K562 (cell line): ENCODE measurements around the gene CEL. TPM values are rescaled to one million over a fixed set of nuclear protein-coding genes. Genes with fewer than 3 reads are reported as not detected.

Experiments
- ATAC-seq: fragments of 200-7000 bp; cut with Tn5 transposase; 3 replicates; pipeline ENCODE4 v1.9.1; 2020; ENCODE audit warnings: moderate library complexity
- BruUV-seq: library from RNA; stranded (reverse); fragments of 400-500 nt; replicated peaks from 2 replicates; lab custom pipeline; 2021; lab: Mats Ljungman, UMichigan
- CTCF ChIA-PET: fragments of 300-600 bp; formaldehyde crosslinking; extraction: SDS; loops from one replicate; lab custom pipeline; 2021; ENCODE audit warnings: low intra/inter-chr PET ratio; lab: Yijun Ruan, JAX
- POLR2A ChIA-PET: fragments of 300-600, 350-650 bp; sonication (Branson Sonifier 250); formaldehyde crosslinking; extraction: SDS; loops from one replicate; lab custom pipeline; 2021; ENCODE audit warnings: antibody characterized with exemption, inconsistent platforms; lab: Yijun Ruan, JAX
- DNase-seq, 4 experiments: peaks; one replicate each; pipeline versions ENCODE4 v3.0.0 to v3.0.0-alpha.2; 2011 to 2018; ENCODE audit warnings: low spot score in 3 of 4, mixed read lengths in 3 of 4; ENCODE audit errors: extremely low read depth in 1 of 4
- FAIRE-seq: peaks from 2 replicates; lab custom pipeline; 2011; peaks lifted over from hg19 to GRCh38; lab: Jason Lieb, UNC
- H2AFZ ChIP-seq: 2 replicates; pipeline ENCODE4 v1.6.0; 2011; ENCODE audit warnings: low read depth, low read length, control low read depth, inconsistent platforms
- H3K27ac ChIP-seq: fragments of 200-600 bp; 3 replicates; pipeline ENCODE4 v1.8.0; 2011; ENCODE audit warnings: low read depth, mild to moderate bottlenecking, control low read depth, inconsistent platforms, low read length, moderate library complexity, mixed read lengths; ENCODE audit errors: extremely low read depth
- H3K27me3 ChIP-seq, 2 experiments: fragments of 300-600 bp in 1 of 2; 2 replicates in 1 of 2; 3 replicates in 1 of 2; pipeline versions ENCODE4 v1.6.0 to v1.8.0; 2011; ENCODE audit warnings: inconsistent platforms in 2 of 2, low read length in 2 of 2, mild to moderate bottlenecking in 1 of 2, mixed read lengths in 1 of 2, moderate library complexity in 1 of 2; ENCODE audit not compliant: control insufficient read depth in 2 of 2, insufficient read depth in 2 of 2
- H3K36me3 ChIP-seq: fragments of 300-600 bp; 3 replicates; pipeline ENCODE4 v1.8.0; 2011; ENCODE audit warnings: mild to moderate bottlenecking, low read length, inconsistent platforms; ENCODE audit not compliant: control insufficient read depth, insufficient read depth
- H3K4me1 ChIP-seq, 2 experiments: fragments of 200-600 bp in 1 of 2; replicated peaks in 1 of 2; 2 replicates in 1 of 2; 3 replicates in 1 of 2; pipeline versions ENCODE4 v1.5.1 to v1.8.0; 2011; ENCODE audit warnings: inconsistent platforms in 2 of 2, low read length in 2 of 2, mild to moderate bottlenecking in 1 of 2, mixed read lengths in 1 of 2, moderate library complexity in 1 of 2; ENCODE audit not compliant: control insufficient read depth in 2 of 2, insufficient read depth in 2 of 2
- H3K4me2 ChIP-seq: 2 replicates; pipeline ENCODE4 v1.6.1; 2011; ENCODE audit warnings: low read length, control low read depth, inconsistent platforms, mixed read lengths; ENCODE audit not compliant: insufficient read depth
- H3K4me3 ChIP-seq: fragments of 200-600 bp; sonication (generic), shearing (Covaris generic); 2 replicates; pipeline ENCODE4 v1.5.1; 2016; ENCODE audit warnings: control low read depth, inconsistent platforms
- H3K79me2 ChIP-seq: fragments of 200-600 bp; 3 replicates; pipeline ENCODE4 v1.8.0; 2011; ENCODE audit warnings: low read length, inconsistent platforms; ENCODE audit not compliant: control insufficient read depth, insufficient read depth
- H3K9ac ChIP-seq, 2 experiments: 2 replicates each; pipeline versions ENCODE4 v1.6.0 to v1.6.1; 2011; ENCODE audit warnings: low read depth in 2 of 2, low read length in 2 of 2, control low read depth in 1 of 2, inconsistent platforms in 1 of 2, mild to moderate bottlenecking in 1 of 2, mixed read lengths in 1 of 2; ENCODE audit not compliant: insufficient read depth in 1 of 2
- H3K9me1 ChIP-seq: one replicate; pipeline ENCODE4 v1.6.0; 2011; ENCODE audit warnings: inconsistent platforms, mild to moderate bottlenecking, low read length, moderate library complexity; ENCODE audit not compliant: control insufficient read depth, insufficient read depth
- H3K9me3 ChIP-seq: replicated peaks from 2 replicates; pipeline ENCODE4 v1.5.1; 2011; ENCODE audit warnings: low read depth, low read length, inconsistent platforms; ENCODE audit not compliant: control insufficient read depth, insufficient read depth
- H4K20me1 ChIP-seq: replicated peaks from 2 replicates; pipeline ENCODE4 v1.6.1; 2011; ENCODE audit warnings: low read length, inconsistent platforms, mixed read lengths; ENCODE audit not compliant: control insufficient read depth, insufficient read depth
- CBFA2T2 ChIP-seq: fragments of 450-650 bp; conservative IDR thresholded peaks from 2 replicates; pipeline ENCODE4 v1.6.1; 2017; ENCODE audit warnings: mild to moderate bottlenecking
- CBFA2T3 ChIP-seq: fragments of 450-650 bp; IDR thresholded peaks from 2 replicates; pipeline ENCODE4 v1.6.1; 2017
- HDAC1 ChIP-seq, 2 experiments: fragments of 450-650 bp; IDR thresholded peaks; 2 replicates each; pipeline ENCODE4 v1.6.1; 2016 to 2017; ENCODE audit warnings: inconsistent platforms in 1 of 2, mild to moderate bottlenecking in 1 of 2, moderate library complexity in 1 of 2
- HDAC2 ChIP-seq: fragments of 450-650 bp; IDR thresholded peaks from 2 replicates; pipeline ENCODE4 v1.6.1; 2016; ENCODE audit warnings: mild to moderate bottlenecking
- KDM1A ChIP-seq, 2 experiments: fragments of 450-650 bp; IDR thresholded peaks; 2 replicates each; pipeline ENCODE4 v1.6.1; 2016; ENCODE audit warnings: mild to moderate bottlenecking in 2 of 2
- MTA2 ChIP-seq: fragments of 450-650 bp; IDR thresholded peaks from 2 replicates; pipeline ENCODE4 v1.6.1; 2016; ENCODE audit warnings: low read depth
- NFIC ChIP-seq: fragments of 450-650 bp; IDR thresholded peaks from 2 replicates; pipeline ENCODE4 v1.6.1; 2017; ENCODE audit warnings: mild to moderate bottlenecking, inconsistent platforms
- RBM14 ChIP-seq: fragments of 200-400 bp; formaldehyde crosslinking; IDR thresholded peaks from 2 replicates; pipeline ENCODE4 v1.6.1; 2018; ENCODE audit warnings: low read depth, mild to moderate bottlenecking, low read length, moderate library complexity, borderline replicate concordance; ENCODE audit not compliant: insufficient read depth
- RBM17 ChIP-seq: fragments of 200-400 bp; formaldehyde crosslinking; IDR thresholded peaks from 2 replicates; pipeline ENCODE4 v1.6.1; 2017; ENCODE audit warnings: low read depth, mild to moderate bottlenecking, low read length, borderline replicate concordance
- RCOR1 ChIP-seq, 2 experiments: IDR thresholded peaks; 2 replicates each; pipeline ENCODE4 v1.6.1; 2012; ENCODE audit warnings: low read depth in 2 of 2, low read length in 2 of 2, borderline replicate concordance in 1 of 2, improper control_type of control experiment in 1 of 2
- RHOXF2B ChIP-seq: fragments of 250-450 bp; sonication (Bioruptor Pico); conservative IDR thresholded peaks from 2 replicates; pipeline ENCODE4 v1.5.1; 2021
- SAFB2 ChIP-seq: fragments of 200-400 bp; formaldehyde crosslinking; IDR thresholded peaks from 2 replicates; pipeline ENCODE4 v1.6.1; 2018; ENCODE audit warnings: borderline replicate concordance, low read length, low read depth, moderate library complexity; ENCODE audit not compliant: severe bottlenecking
- TAL1 ChIP-seq: fragments of 450-650 bp; IDR thresholded peaks from 2 replicates; pipeline ENCODE4 v1.6.1; 2016; ENCODE audit warnings: mild to moderate bottlenecking
- TCF3 ChIP-seq: sonication (generic); formaldehyde crosslinking; IDR thresholded peaks from 2 replicates; pipeline ENCODE4 v1.4.0; 2020; ENCODE audit warnings: mild to moderate bottlenecking, missing genetic modification reagents
- TFAP4 ChIP-seq: sonication (generic); formaldehyde crosslinking; IDR thresholded peaks from 2 replicates; pipeline ENCODE4 v1.8.0; 2022; ENCODE audit warnings: missing genetic modification reagents, mild to moderate bottlenecking, moderate library complexity, borderline replicate concordance
- YBX1 ChIP-seq: fragments of 450-650 bp; IDR thresholded peaks from 2 replicates; pipeline ENCODE4 v1.7.1; 2016; ENCODE audit warnings: mild to moderate bottlenecking
- ZNF121 ChIP-seq: sonication (generic); formaldehyde crosslinking; conservative IDR thresholded peaks from 2 replicates; pipeline ENCODE4 v1.8.0; 2022; ENCODE audit warnings: missing genetic modification reagents
- WGBS: fragments of 100-300 bp; shearing (Covaris generic); methylation state at CpG from one replicate; pipeline ENCODE4 v1.1.6; 2016; ENCODE audit warnings: low coverage, mixed read lengths; ENCODE audit not compliant: insufficient coverage; ENCODE audit errors: missing lambda C conversion rate; 5-methylcytosine and 5-hydroxymethylcytosine counted together
- in situ Hi-C: fragments of 300-500 bp; cut with MboI; formaldehyde crosslinking; loops from 4 replicates; pipeline ENCODE4 v1.15.0; 2018; ENCODE audit warnings: inconsistent platforms, mixed read lengths
- intact Hi-C: fragments of 100-400 bp; cut with micrococcal nuclease; formaldehyde crosslinking; loops from 2 replicates; pipeline ENCODE4 v1.14.2; 2022
- polyA plus RNA-seq, 8 experiments: library from polyadenylated mRNA; depleted of rRNA in 4 of 8; stranded (reverse) in 5 of 8; unstranded in 3 of 8; fragments of >200 nt; fragmentation: Nextera tagmentation in 2 of 8; fragmentation: Illumina TruSeq in 1 of 8; extraction: Ambion mirVana in 2 of 8; extraction: Trizol in 1 of 8; gene quantifications; 2 replicates each; pipeline versions ENCODE4 v1.2.1 to v1.2.3, GENCODE V29; 2011 to 2014; ENCODE audit warnings: inconsistent platforms in 1 of 8, missing spikeins in 1 of 8
- total RNA-seq, 7 experiments: library from RNA; depleted of rRNA in 6 of 7; stranded (reverse); fragments of >200 nt in 6 of 7; fragmentation: Illumina TruSeq in 2 of 7; extraction: Trizol in 2 of 7; gene quantifications; 2 replicates each; pipeline versions ENCODE4 v1.2.1 to v1.2.3, GENCODE V29; 2011 to 2021; ENCODE audit warnings: low replicate concordance in 1 of 7

CEL gene
- total and polyA plus RNA-seq, 9 of the 15 experiments (the other 6 are each of a cell fraction or from before 2014, with no cell fraction given) = 0.09 to 3.0 (median 0.51) TPM; not detected in 2

GRCh38 chr9:133074111-133074651 lies 12.4 kb downstream of the CEL start:
- ATAC-seq (peak; percentile 44; the same call in 2 of the 3 replicates), FAIRE-seq (peak; percentile 35), DNase-seq (peak in 2 of 4 experiments; percentile 21 to 27)
- H3K36me3 ChIP-seq = no peaks in the 10 kb centered on the region
- POLR2A ChIA-PET = interaction anchor here (0.6 to 1.2 kb wide), 4 partner anchors 10 to 342 kb away, joined by 3 to 4 read pairs (median 3); partner anchors contain the start of genes AK8 and GTF3C5
- BruUV-seq = no TSS peak
- in situ Hi-C loops = no loop called here
- no peak overlapping the region for H3K4me2 ChIP-seq
- H3K4me1 ChIP-seq = no peaks in the 10 kb centered on the region; a peak in 1 of 5 replicates
- no peaks in the 10 kb centered on the region for H3K79me2 ChIP-seq
- no peaks in the 10 kb centered on the region for H4K20me1 ChIP-seq
- H3K27ac ChIP-seq = no peak overlapping the region
- H3K4me3 ChIP-seq = no peak overlapping the region
- H3K9me3 ChIP-seq = no peaks in the 10 kb centered on the region
- H3K9me1 ChIP-seq = peaks cover 4% of the 10 kb centered on the region
- H3K27me3 ChIP-seq = peaks cover 15 to 20% of the 10 kb centered on the region in 2 experiments; a peak in 4 of 5 replicates
- CTCF ChIA-PET = no interaction called here
- intact Hi-C loops = no loop called here
- H3K9ac ChIP-seq = no peak overlapping the region
- TF ChIP-seq TFAP4 (CRISPR knock-in tag) = 0 out of 2 replicates have a peak, but pooled peaks have one; percentile 26
- TF ChIP-seq MTA2 = 0 out of 2 replicates have a peak, but pooled peaks have one; percentile 17
- no peak for TF ChIP-seq RHOXF2B (CRISPR knock-in tag)
- TF ChIP-seq HDAC1 (IDR thresholded peaks at IDR 0.05) = peak in 1 of 2 experiments; percentile 57; a peak in 1 of 4 replicates
- TF ChIP-seq CBFA2T2 = peak; percentile 47; the same call in 1 of the 2 replicates
- peak; percentile 57 for TF ChIP-seq NFIC
- TF ChIP-seq CBFA2T3 = peak; percentile 74
- TF ChIP-seq RCOR1 (IDR thresholded peaks at IDR 0.05; ENCODE audit: borderline replicate concordance in 1 of 2, low read depth in 2 of 2, low read length in 2 of 2) = peak in 1 of 2 experiments; percentile 66; a peak in 2 of 4 replicates
- 0 out of 2 replicates have a peak, but pooled peaks have one; percentile 42 for TF ChIP-seq HDAC2
- TF ChIP-seq TAL1 = peak; percentile 58
- peak; percentile 67 for TF ChIP-seq TCF3 (CRISPR knock-in tag)
- no peak for TF ChIP-seq RBM14
- peak; percentile 60 for TF ChIP-seq ZNF121 (CRISPR knock-in tag)
- no peak for TF ChIP-seq RBM17
- TF ChIP-seq KDM1A (IDR thresholded peaks at IDR 0.05) = peak; percentile 77 to 80
- TF ChIP-seq YBX1 = no peak
- no peak for TF ChIP-seq SAFB2
- WGBS = 23% methylated on average over 8 of the region's 8 CpGs
- no peak overlapping the region for H2AFZ ChIP-seq
